ENCODE data around the gene CAMK2G.
"Not testable (repeated sequence)": the region's sequence is repeated elsewhere in the genome, so short reads cannot be mapped to it uniquely, and the experiment has no call there.

CAMK2G gene

DNA sequence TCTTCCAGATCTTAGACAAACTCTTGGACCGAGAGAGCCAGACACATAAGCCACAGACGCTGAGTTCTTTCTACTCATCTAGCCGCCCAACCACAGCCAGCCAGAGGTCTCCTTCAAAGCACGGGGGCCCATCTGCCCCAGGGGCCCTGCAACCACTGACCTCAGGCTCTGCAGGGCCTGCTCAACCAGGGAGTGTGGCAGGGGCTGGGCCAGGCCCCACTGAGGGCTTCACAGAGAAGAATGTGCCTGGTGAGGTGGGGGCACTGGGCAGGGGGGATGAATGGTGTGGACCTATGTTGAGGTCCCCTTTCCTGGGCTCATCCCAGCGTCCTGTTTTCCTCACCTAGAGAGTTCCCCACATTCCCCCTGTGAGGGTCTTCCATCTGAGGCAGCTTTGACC is 77.6 kb downstream of the CAMK2G start:
- H3K4me3 ChIP-seq (ENCODE audit: low read depth, low read length), result no peak overlapping the region
- TF ChIP-seq, protein P1, sequence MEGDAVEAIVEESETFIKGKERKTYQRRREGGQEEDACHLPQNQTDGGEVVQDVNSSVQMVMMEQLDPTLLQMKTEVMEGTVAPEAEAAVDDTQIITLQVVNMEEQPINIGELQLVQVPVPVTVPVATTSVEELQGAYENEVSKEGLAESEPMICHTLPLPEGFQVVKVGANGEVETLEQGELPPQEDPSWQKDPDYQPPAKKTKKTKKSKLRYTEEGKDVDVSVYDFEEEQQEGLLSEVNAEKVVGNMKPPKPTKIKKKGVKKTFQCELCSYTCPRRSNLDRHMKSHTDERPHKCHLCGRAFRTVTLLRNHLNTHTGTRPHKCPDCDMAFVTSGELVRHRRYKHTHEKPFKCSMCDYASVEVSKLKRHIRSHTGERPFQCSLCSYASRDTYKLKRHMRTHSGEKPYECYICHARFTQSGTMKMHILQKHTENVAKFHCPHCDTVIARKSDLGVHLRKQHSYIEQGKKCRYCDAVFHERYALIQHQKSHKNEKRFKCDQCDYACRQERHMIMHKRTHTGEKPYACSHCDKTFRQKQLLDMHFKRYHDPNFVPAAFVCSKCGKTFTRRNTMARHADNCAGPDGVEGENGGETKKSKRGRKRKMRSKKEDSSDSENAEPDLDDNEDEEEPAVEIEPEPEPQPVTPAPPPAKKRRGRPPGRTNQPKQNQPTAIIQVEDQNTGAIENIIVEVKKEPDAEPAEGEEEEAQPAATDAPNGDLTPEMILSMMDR (IDR thresholded peaks at IDR 0.05; ENCODE audit: borderline replicate concordance, insufficient read depth, low read depth, low read length), result no peak

DNA sequence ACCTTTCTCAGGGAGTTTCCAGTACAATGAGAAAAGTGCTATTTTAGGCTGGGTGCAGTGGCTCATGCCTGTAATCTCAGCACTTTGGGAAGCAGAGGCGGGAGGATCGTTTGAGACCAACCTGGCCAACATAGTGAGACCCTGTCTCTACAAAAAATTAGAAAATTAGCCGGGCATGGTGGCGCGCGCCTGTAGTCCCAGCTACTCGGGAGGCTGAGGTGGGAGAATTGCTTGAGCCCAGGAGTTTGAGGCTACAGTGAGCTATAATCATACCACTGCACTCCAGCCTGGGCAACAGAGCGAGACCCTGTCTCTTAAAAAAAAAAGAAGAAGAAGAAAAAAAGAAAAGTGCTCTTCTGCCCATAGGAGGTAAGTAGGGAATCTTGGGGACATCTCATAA is 78.3 kb downstream of the CAMK2G start:
- H3K4me3 ChIP-seq (ENCODE audit: low read depth, low read length), result not testable (repeated sequence)

DNA sequence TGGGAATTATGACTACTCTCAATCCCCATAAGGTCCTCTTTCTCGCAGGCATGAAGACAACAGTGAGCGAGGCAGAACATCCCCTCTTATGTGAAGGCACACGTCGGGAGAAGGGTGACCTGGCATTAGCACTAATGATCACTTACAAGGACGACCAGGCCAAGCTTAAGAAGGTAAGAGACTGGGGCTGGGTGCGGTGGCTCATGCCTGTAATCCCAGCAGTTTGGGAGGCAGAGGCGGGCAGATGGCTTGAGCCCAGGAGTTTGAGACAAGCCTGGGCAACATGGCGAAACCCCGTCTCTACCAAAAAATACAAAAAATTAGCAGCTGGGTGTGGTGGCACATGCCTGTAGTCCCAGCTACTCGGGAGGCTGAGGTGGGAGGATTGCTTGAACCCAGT is 78.9 kb downstream of the CAMK2G start:
- not testable (repeated sequence) for H3K4me3 ChIP-seq (ENCODE audit: low read depth, low read length)

DNA sequence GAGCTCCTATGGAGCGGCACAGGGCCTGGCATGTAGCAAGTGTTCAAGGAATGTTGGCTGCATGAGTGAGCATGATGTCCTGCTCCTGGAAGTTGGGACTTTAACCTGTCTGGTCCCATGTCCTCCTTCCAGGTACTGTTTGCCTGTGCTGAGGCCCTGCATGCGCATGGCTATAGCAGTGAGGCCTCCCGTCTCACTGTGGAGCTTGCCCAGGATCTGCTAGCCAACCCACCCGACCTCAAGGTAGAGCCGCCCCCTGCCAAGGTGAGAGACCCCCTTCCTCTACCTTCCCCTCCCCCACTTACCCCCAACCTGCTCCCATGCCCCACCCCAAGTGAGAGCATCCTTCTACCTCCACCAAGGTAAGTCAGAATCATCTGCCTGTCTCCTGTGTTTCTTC is 80.9 kb downstream of the CAMK2G start:
- TF ChIP-seq, protein P1 (IDR thresholded peaks at IDR 0.05; ENCODE audit: borderline replicate concordance, insufficient read depth, low read depth, low read length), result no peak
- H3K4me3 ChIP-seq (ENCODE audit: low read depth, low read length), result no peak overlapping the region

DNA sequence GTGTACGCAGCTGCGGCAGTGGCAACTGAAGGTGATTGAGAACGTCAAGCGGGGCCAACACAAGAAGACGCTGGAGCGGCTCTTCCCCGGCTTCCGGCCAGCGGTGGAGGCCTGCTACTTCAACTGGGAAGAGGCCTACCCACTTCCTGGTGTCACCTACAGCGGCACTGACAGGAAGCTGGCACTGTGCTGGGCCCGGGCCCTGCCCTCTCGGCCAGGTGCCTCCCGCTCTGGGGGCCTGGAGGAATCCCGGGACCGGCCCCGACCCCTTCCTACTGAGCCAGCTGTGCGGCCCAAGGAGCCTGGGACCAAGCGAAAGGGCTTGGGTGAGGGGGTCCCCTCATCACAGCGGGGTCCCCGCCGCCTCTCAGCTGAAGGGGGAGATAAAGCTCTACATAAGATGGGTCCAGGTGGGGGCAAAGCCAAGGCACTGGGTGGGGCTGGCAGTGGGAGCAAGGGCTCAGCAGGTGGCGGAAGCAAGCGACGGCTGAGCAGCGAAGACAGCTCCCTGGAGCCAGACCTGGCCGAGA is 82.4 kb downstream of the CAMK2G start:
- TF ChIP-seq, protein P1 (IDR thresholded peaks at IDR 0.05; ENCODE audit: borderline replicate concordance, insufficient read depth, low read depth, low read length), result no peak
- H3K4me3 ChIP-seq (ENCODE audit: low read depth, low read length), result no peak overlapping the region

DNA sequence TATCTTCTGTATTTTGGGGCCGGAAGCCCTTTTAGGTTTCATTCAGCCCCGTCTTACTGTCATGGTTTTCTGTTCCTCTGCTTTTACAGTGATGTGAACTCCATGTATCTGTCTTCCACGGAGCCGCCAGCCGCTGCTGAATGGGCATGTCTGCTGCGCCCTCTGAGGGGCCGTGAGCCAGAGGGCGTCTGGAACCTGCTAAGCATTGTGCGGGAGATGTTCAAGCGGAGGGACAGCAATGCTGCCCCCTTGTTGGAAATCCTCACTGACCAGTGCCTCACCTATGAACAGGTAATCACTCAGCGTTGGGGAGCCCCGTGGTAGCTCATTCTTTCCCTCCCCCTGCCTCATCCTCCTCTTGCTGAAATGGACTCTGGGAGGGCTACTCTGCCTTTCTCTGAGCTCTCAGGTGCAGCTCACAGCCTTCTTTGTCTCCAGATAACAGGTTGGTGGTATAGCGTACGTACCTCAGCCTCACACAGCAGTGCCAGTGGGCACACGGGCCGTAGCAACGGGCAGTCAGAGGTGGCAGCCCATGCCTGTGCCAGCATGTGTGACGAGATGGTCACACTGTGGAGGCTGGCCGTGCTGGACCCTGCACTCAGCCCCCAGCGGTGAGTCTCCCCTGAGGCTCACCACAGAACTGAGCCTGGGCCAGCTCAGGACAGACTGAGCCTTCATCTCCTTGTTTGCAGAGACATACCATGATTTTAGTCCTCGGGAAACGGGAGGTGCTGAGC is 83.3 kb downstream of the CAMK2G start:
- TF ChIP-seq, protein P1 (IDR thresholded peaks at IDR 0.05; ENCODE audit: borderline replicate concordance, insufficient read depth, low read depth, low read length), result no peak
- H3K4me3 ChIP-seq (ENCODE audit: low read depth, low read length), result no peak overlapping the region

DNA sequence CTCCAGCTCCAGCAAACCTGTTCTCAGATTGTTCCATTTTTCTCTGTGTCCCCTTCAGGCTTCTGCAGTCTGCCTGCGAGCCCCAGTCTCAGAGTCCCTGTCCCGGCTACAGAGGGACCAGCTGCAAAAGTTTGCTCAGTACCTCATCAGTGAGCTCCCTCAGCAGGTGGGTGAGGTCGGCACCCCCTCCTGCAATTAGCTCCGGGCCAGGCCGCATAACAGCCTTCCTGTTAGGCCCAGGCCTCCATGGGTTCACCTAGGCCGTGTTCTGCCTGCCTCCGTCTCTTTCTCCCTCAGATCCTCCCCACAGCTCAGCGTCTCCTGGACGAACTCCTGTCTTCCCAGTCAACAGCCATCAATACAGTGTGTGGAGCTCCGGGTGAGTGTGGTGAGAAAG is 84.7 kb downstream of the CAMK2G start:
- H3K4me3 ChIP-seq (ENCODE audit: low read depth, low read length), result no peak overlapping the region
- TF ChIP-seq, protein P1 (IDR thresholded peaks at IDR 0.05; ENCODE audit: borderline replicate concordance, insufficient read depth, low read depth, low read length), result no peak

DNA sequence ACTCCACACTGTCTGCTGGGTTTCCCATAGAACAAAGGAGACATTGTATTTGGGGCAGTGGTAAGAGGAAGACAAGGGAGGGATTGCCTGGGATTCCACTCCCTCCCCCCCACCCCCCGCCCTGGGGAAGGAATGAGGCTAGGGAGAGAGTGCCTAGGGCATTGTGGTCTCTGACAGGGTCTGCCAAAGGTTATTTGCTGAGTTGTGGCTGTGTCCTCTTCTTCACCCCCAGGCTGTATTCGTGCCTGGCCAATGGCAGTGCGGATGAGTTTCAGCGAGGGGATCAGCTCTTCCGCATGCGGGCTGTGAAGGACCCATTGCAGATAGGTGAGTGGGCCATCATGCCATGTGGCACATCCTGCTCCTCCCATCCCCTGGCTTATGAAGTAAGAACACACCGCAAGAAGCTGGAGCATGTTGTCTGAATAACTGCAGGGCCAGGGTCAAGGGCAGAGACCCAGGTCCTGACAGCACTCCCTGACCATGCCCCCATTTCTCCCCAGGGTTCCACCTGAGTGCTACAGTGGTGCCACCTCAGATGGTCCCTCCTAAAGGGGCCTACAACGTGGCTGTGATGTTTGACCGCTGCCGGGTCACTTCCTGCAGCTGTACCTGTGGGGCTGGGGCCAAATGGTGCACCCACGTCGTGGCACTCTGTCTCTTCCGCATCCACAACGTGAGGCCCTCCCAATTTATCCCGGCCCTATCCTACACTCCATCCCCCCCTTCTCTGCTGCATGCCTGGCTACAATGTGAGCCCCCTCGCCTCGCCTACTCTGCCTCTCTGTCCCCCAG is 85.3 kb downstream of the CAMK2G start:
- TF ChIP-seq, protein P1 (IDR thresholded peaks at IDR 0.05; ENCODE audit: borderline replicate concordance, insufficient read depth, low read depth, low read length), result no peak
- H3K4me3 ChIP-seq (ENCODE audit: low read depth, low read length), result no peak overlapping the region

DNA sequence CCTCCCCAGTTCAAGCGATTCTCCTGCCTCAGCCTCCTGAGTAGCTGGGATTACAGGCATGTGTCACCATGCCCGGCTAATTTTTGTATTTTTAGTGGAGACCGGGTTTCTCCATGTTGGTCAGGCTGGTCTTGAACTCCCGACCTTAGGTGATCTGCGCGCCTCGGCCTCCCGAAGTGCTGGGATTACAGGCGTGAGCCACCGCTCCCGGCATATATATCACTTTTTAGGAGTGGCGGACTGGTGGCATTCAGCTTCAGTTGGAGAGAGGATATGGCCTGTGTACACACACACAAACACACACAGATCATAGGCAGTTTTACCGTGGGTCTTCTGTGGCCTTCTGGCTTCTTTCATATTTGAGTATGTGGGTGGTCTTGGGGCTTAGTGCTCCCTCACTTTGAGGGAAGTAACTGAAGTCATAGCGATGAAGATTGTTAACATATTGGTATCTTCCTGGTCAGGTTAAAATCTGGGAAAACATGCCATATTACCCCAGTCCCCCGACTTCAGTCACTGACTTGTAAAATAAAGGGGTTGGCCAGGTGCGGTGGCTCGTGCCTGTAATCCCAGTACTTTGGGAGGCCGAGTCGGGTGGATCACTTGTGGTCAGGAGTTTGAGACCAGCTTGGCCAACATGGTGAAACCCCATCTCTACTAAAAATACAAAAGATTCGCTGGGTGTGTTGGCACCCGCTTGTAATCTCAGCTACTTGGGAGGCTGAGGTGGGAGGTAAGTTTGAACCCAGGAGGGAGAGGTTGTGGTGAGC is 87.1 kb downstream of the CAMK2G start:
- H3K4me3 ChIP-seq (ENCODE audit: low read depth, low read length), result not testable (repeated sequence)
